IMR-90 (cell line): ENCODE measurements around the gene SLC23A2. TPM values are rescaled to one million over a fixed set of nuclear protein-coding genes. Genes with fewer than 3 reads are reported as not detected.

Experiments
- ATAC-seq: fragments of 200-7000 bp; cut with Tn5 transposase; 2 replicates; pipeline ENCODE4 v1.9.1; 2020; ENCODE audit warnings: low read depth, mild to moderate bottlenecking, moderate library complexity
- BruUV-seq: library from RNA; stranded (reverse); fragments of 400-500 nt; replicated peaks from 2 replicates; lab custom pipeline; 2021; lab: Mats Ljungman, UMichigan
- CTCF ChIA-PET: fragments of 300-600 bp; formaldehyde crosslinking; extraction: SDS; loops from one replicate; lab custom pipeline; 2021; ENCODE audit warnings: antibody characterized with exemption; lab: Yijun Ruan, JAX
- POLR2A ChIA-PET: fragments of 300-600 bp; sonication (Branson Sonifier 250); formaldehyde crosslinking; loops from one replicate; lab custom pipeline; 2022; ENCODE audit warnings: antibody characterized with exemption; ENCODE audit not compliant: unreplicated experiment; lab: Charles Lee
- DNase-seq: peaks from one replicate; pipeline ENCODE4 v3.0.0; 2013
- H2AFZ ChIP-seq: replicated peaks from 2 replicates; pipeline ENCODE3; 2013; ENCODE audit warnings: low read length, mild to moderate bottlenecking; ENCODE audit not compliant: poor library complexity
- H2AK5ac ChIP-seq: 2 replicates; pipeline ENCODE4 v1.6.1; 2013; ENCODE audit warnings: low read depth, low read length, inconsistent platforms
- H2AK9ac ChIP-seq: replicated peaks from 2 replicates; pipeline ENCODE3; 2013; ENCODE audit warnings: mild to moderate bottlenecking, low read depth, low read length, moderate library complexity; ENCODE audit not compliant: poor library complexity
- H2BK120ac ChIP-seq: 2 replicates; pipeline ENCODE4 v1.6.1; 2013; ENCODE audit warnings: low read depth, low read length, inconsistent platforms
- H2BK15ac ChIP-seq: 3 replicates; pipeline ENCODE4 v1.6.1; 2013; ENCODE audit warnings: low read depth, low read length, inconsistent platforms
- H2BK20ac ChIP-seq: 2 replicates; pipeline ENCODE4 v1.6.1; 2013; ENCODE audit warnings: low read depth, mild to moderate bottlenecking, inconsistent platforms, low read length, moderate library complexity
- H2BK5ac ChIP-seq: 2 replicates; pipeline ENCODE4 v1.6.1; 2013; ENCODE audit warnings: mild to moderate bottlenecking, low read depth, low read length, inconsistent platforms; ENCODE audit not compliant: poor library complexity, severe bottlenecking
- H3K14ac ChIP-seq: replicated peaks from 2 replicates; pipeline ENCODE4 v1.6.1; 2013; ENCODE audit warnings: low read depth, low read length, inconsistent platforms
- H3K18ac ChIP-seq: 2 replicates; pipeline ENCODE4 v1.6.1; 2013; ENCODE audit warnings: low read depth, low read length, control low read depth
- H3K23ac ChIP-seq: 2 replicates; pipeline ENCODE4 v1.6.1; 2013; ENCODE audit warnings: low read depth, low read length, inconsistent platforms
- H3K27ac ChIP-seq: 2 replicates; pipeline ENCODE4 v1.5.1; 2013; ENCODE audit warnings: mild to moderate bottlenecking, control low read depth, low read length; ENCODE audit not compliant: insufficient read depth
- H3K27me3 ChIP-seq: 2 replicates; pipeline ENCODE4 v1.6.1; 2013; ENCODE audit warnings: low read length; ENCODE audit not compliant: control insufficient read depth, insufficient read depth
- H3K36me3 ChIP-seq: 2 replicates; pipeline ENCODE4 v1.6.1; 2013; ENCODE audit warnings: low read length, mixed read lengths; ENCODE audit not compliant: control insufficient read depth, insufficient read depth
- H3K4ac ChIP-seq: 2 replicates; pipeline ENCODE4 v1.6.1; 2013; ENCODE audit warnings: low read depth, low read length, inconsistent platforms
- H3K4me1 ChIP-seq: 2 replicates; pipeline ENCODE4 v1.6.1; 2013; ENCODE audit warnings: low read length, mixed read lengths; ENCODE audit not compliant: control insufficient read depth, insufficient read depth
- H3K4me2 ChIP-seq: 2 replicates; pipeline ENCODE4 v1.6.1; 2013; ENCODE audit warnings: low read depth, mild to moderate bottlenecking, control low read depth, low read length, moderate library complexity
- H3K4me3 ChIP-seq: 2 replicates; pipeline ENCODE4 v1.5.1; 2013; ENCODE audit warnings: low read depth, mild to moderate bottlenecking, control low read depth, low read length, moderate library complexity; ENCODE audit not compliant: insufficient read depth
- H3K56ac ChIP-seq: 2 replicates; pipeline ENCODE4 v1.6.1; 2013; ENCODE audit warnings: low read length, inconsistent platforms; ENCODE audit not compliant: insufficient read depth; ENCODE audit errors: extremely low read depth
- H3K79me1 ChIP-seq, 2 experiments: 2 replicates each; pipeline ENCODE4 v1.6.1; 2013; ENCODE audit warnings: low read length in 2 of 2, inconsistent platforms in 1 of 2, low read depth in 1 of 2
- H3K9ac ChIP-seq: 2 replicates; pipeline ENCODE4 v1.6.1; 2013; ENCODE audit warnings: low read depth, low read length, control low read depth
- H3K9me1 ChIP-seq: 2 replicates; pipeline ENCODE4 v1.6.1; 2013; ENCODE audit warnings: low read length, inconsistent platforms; ENCODE audit not compliant: insufficient read depth
- H3K9me3 ChIP-seq: 2 replicates; pipeline ENCODE4 v1.6.1; 2013; ENCODE audit warnings: low read length; ENCODE audit not compliant: control insufficient read depth, insufficient read depth
- H4K20me1 ChIP-seq: 2 replicates; pipeline ENCODE4 v1.6.1; 2013; ENCODE audit warnings: low read length, inconsistent platforms; ENCODE audit not compliant: insufficient read depth
- H4K5ac ChIP-seq: 2 replicates; pipeline ENCODE4 v1.6.1; 2013; ENCODE audit warnings: mild to moderate bottlenecking, low read depth, low read length, control low read depth
- H4K8ac ChIP-seq, 2 experiments: 2 replicates each; pipeline ENCODE4 v1.6.1; 2013; ENCODE audit warnings: low read depth in 2 of 2, low read length in 2 of 2, control low read depth in 1 of 2, inconsistent platforms in 1 of 2
- H4K91ac ChIP-seq: 2 replicates; pipeline ENCODE4 v1.6.1; 2013; ENCODE audit warnings: low read depth, low read length, inconsistent platforms; ENCODE audit not compliant: insufficient read depth
- BHLHE40 ChIP-seq: fragments of 150-350 bp; IDR thresholded peaks from 2 replicates; pipeline ENCODE4 v1.6.1; 2016; ENCODE audit warnings: mild to moderate bottlenecking, low read depth, low read length
- CEBPB ChIP-seq: IDR thresholded peaks from 2 replicates; pipeline ENCODE4 v1.6.1; 2012; ENCODE audit warnings: low read depth, low read length, improper control_type of control experiment
- CHD1 ChIP-seq: IDR thresholded peaks from 2 replicates; pipeline ENCODE4 v1.6.1; 2012; ENCODE audit warnings: low read depth, low read length, improper control_type of control experiment
- CTCF ChIP-seq: conservative IDR thresholded peaks from 2 replicates; pipeline ENCODE4 v1.5.1; 2012; ENCODE audit warnings: mild to moderate bottlenecking, low read depth, low read length, improper control_type of control experiment
- FOS ChIP-seq: fragments of 150-350 bp; IDR thresholded peaks from 2 replicates; pipeline ENCODE4 v1.6.1; 2016; ENCODE audit warnings: low read depth, low read length
- MAFK ChIP-seq: IDR thresholded peaks from 2 replicates; pipeline ENCODE4 v1.6.1; 2012; ENCODE audit warnings: low read depth, low read length, improper control_type of control experiment
- MAZ ChIP-seq: IDR thresholded peaks from 2 replicates; pipeline ENCODE4 v1.6.1; 2012; ENCODE audit warnings: low read depth, mild to moderate bottlenecking, low read length, improper control_type of control experiment, moderate library complexity, borderline replicate concordance
- MXI1 ChIP-seq: IDR thresholded peaks from 2 replicates; pipeline ENCODE4 v1.6.1; 2012; ENCODE audit warnings: low read depth, mild to moderate bottlenecking, low read length, moderate library complexity, borderline replicate concordance
- NFE2L2 ChIP-seq: fragments of 150-350 bp; IDR thresholded peaks from 2 replicates; pipeline ENCODE4 v1.6.1; 2016; ENCODE audit warnings: low read depth, mild to moderate bottlenecking, low read length
- POLR2A ChIP-seq: IDR thresholded peaks from 2 replicates; pipeline ENCODE4 v1.6.1; 2012; ENCODE audit warnings: mild to moderate bottlenecking, low read depth, low read length
- RAD21 ChIP-seq: IDR thresholded peaks from 2 replicates; pipeline ENCODE4 v1.6.1; 2012; ENCODE audit warnings: low read length, improper control_type of control experiment
- RCOR1 ChIP-seq: IDR thresholded peaks from 2 replicates; pipeline ENCODE4 v1.6.1; 2012; ENCODE audit warnings: mild to moderate bottlenecking, low read length, improper control_type of control experiment; ENCODE audit not compliant: insufficient replicate concordance
- RFX5 ChIP-seq: IDR thresholded peaks from 2 replicates; pipeline ENCODE4 v1.8.0; 2012; ENCODE audit warnings: low read depth, mild to moderate bottlenecking, low read length, moderate library complexity
- SMC3 ChIP-seq: fragments of 150-350 bp; IDR thresholded peaks from 2 replicates; pipeline ENCODE4 v1.6.1; 2016; ENCODE audit warnings: low read depth, mild to moderate bottlenecking, antibody characterized with exemption, low read length, moderate library complexity
- WGBS, 2 experiments: methylation state at CpG; one replicate each; pipeline versions ENCODE4 v1.1.5 to v1.1.7; 2013; ENCODE audit warnings: missing lambda C conversion rate in 2 of 2; ENCODE audit not compliant: insufficient read length in 1 of 2; ENCODE audit errors: extremely low coverage in 2 of 2; 5-methylcytosine and 5-hydroxymethylcytosine counted together
- dilution Hi-C: fragments of 300-500 bp; cut with HindIII; formaldehyde crosslinking; loops from one replicate; pipeline ENCODE4 v1.14.3; 2018; ENCODE audit warnings: low sequenced_read_pairs; ENCODE audit not compliant: unreplicated experiment
- in situ Hi-C: fragments of 300-500 bp; cut with MboI; formaldehyde crosslinking; loops from 3 replicates; pipeline ENCODE4 v1.14.3; 2019; ENCODE audit warnings: low sequenced_read_pairs, inconsistent platforms, mixed read lengths
- intact Hi-C: fragments of 100-400 bp; cut with micrococcal nuclease; formaldehyde crosslinking; loops from 2 replicates; pipeline ENCODE4 v1.10.0; 2022
- polyA plus RNA-seq, 3 experiments: library from polyadenylated mRNA; depleted of rRNA; stranded (reverse); fragments of >200 nt; gene quantifications; 2 replicates each; pipeline ENCODE4 v1.2.3, GENCODE V29; 2012; ENCODE audit warnings: low replicate concordance in 1 of 3
- total RNA-seq: library from RNA; depleted of rRNA; stranded (reverse); fragments of >200 nt; gene quantifications from 2 replicates; pipeline ENCODE4 v1.2.3, GENCODE V29; 2012
- TF ChIP-seq, protein P1 (sequence below): fragments of 150-350 bp; IDR thresholded peaks from 2 replicates; pipeline ENCODE4 v1.6.1; 2017; ENCODE audit warnings: mild to moderate bottlenecking, antibody characterized with exemption, low read length, low read depth
- TF ChIP-seq, protein P2 (sequence below): fragments of 150-350 bp; IDR thresholded peaks from 2 replicates; pipeline ENCODE4 v1.6.1; 2016; ENCODE audit warnings: low read depth, mild to moderate bottlenecking, low read length, moderate library complexity, borderline replicate concordance

The SLC23A2 gene
- total and polyA plus RNA-seq, 2 of the 4 experiments (the other 2 are of a cell fraction): 10.2 to 14.4 TPM

DNA sequence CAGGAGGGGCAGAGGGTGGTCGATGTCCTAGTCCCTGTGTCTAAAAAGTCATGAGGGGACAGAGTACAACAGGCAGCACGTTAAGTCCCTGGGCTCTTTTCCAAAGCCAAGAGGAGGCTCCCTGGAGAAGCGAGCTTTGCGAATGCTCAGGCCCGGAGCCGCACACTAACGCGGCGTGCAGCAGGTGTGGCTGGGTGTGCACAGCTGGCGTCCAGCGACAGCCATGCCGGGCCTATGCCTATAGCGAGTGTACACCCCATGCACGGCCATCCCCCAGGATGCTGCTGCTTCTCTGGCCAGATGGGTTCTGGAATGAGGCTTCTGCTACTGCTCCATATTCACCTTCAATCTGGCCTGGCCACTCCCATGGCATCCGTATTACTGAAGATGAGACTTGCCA, 148.3 kb downstream of the SLC23A2 start:
- no peak overlapping the region for H2BK15ac ChIP-seq
- no peak overlapping the region for H2AK9ac ChIP-seq
- no peak overlapping the region for H4K91ac ChIP-seq
- H3K4me3 ChIP-seq: no peak overlapping the region
- no peak overlapping the region for H4K8ac ChIP-seq
- H3K79me1 ChIP-seq: no peaks in the 10 kb centered on the region
- peaks cover 29% of the 10 kb centered on the region for H3K36me3 ChIP-seq
- no TSS peak for BruUV-seq
- TF ChIP-seq RFX5 (no peak), MAZ (no peak), CHD1 (no peak), FOS (no peak), MXI1 (no peak), CEBPB (no peak), CTCF (no peak), RAD21 (no peak), BHLHE40 (no peak), RCOR1 (no peak), NFE2L2 (no peak), POLR2A (no peak), SMC3 (no peak), MAFK (no peak)
- TF ChIP-seq, protein P1, sequence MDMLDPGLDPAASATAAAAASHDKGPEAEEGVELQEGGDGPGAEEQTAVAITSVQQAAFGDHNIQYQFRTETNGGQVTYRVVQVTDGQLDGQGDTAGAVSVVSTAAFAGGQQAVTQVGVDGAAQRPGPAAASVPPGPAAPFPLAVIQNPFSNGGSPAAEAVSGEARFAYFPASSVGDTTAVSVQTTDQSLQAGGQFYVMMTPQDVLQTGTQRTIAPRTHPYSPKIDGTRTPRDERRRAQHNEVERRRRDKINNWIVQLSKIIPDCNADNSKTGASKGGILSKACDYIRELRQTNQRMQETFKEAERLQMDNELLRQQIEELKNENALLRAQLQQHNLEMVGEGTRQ: no peak
- TF ChIP-seq, protein P2, sequence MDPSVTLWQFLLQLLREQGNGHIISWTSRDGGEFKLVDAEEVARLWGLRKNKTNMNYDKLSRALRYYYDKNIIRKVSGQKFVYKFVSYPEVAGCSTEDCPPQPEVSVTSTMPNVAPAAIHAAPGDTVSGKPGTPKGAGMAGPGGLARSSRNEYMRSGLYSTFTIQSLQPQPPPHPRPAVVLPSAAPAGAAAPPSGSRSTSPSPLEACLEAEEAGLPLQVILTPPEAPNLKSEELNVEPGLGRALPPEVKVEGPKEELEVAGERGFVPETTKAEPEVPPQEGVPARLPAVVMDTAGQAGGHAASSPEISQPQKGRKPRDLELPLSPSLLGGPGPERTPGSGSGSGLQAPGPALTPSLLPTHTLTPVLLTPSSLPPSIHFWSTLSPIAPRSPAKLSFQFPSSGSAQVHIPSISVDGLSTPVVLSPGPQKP: no peak
- no peak overlapping the region for H3K4me2 ChIP-seq
- no peak overlapping the region for H2AFZ ChIP-seq
- dilution Hi-C loops (no loop called here), in situ Hi-C loops (no loop called here), intact Hi-C loops (no loop called here)
- WGBS, 2 experiments: 92% methylated on average over 10 of the region's 15 CpGs; no CpG with 5 or more reads in 1 of the 2 experiments
- no peak overlapping the region for H3K27ac ChIP-seq
- no peaks in the 10 kb centered on the region for H3K9me3 ChIP-seq
- H3K14ac ChIP-seq: no peak overlapping the region
- ChIA-PET CTCF (no interaction called here), POLR2A (no interaction called here)
- H2AK5ac ChIP-seq: no peak overlapping the region
- H3K4ac ChIP-seq: no peak overlapping the region
- DNase-seq (no peak), ATAC-seq (no peak)
- H3K56ac ChIP-seq: no peak overlapping the region
- H2BK20ac ChIP-seq: no peak overlapping the region
- H4K5ac ChIP-seq: no peak overlapping the region
- no peak overlapping the region for H3K23ac ChIP-seq
- no peaks in the 10 kb centered on the region for H3K4me1 ChIP-seq
- H3K9ac ChIP-seq: no peak overlapping the region
- no peak overlapping the region for H3K18ac ChIP-seq
- H3K27me3 ChIP-seq: no peaks in the 10 kb centered on the region
- H2BK120ac ChIP-seq: no peak overlapping the region
- peaks cover 5% of the 10 kb centered on the region; the same call in 1 of the 2 replicates for H3K9me1 ChIP-seq
- no peaks in the 10 kb centered on the region for H4K20me1 ChIP-seq
- H2BK5ac ChIP-seq: no peak overlapping the region
